ENCODE data around the gene E2F3. TPM values are rescaled to one million over a fixed set of nuclear protein-coding genes. Genes with fewer than 3 reads are reported as not detected.

E2F3 gene
- total and polyA plus RNA-seq, 2 donors (not counting 3 experiments of a cell fraction or from before 2014, with no cell fraction given) = 8.6 to 22.0 TPM

DNA sequence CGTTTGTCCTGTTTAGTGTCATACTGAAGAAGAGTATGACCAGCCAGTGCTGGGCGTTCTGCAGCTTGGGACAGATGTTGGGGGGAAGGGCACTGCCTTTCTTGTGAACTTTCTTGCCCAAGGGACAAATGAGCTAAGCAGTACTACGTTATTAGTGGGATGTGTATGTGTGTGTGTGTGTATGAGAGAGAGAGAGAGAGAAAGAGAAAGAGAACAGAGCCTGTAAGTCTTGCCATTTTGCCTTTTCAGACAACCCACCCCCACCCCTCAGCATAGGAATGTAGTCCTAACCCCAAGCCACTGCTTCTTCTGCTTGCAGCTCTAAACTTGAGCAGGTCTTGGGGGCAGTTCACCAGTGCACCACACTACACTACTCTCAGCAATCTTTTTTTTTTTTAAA lies 45.5 kb downstream of the E2F3 start:
- no peak overlapping the region for H2AFZ ChIP-seq (ENCODE audit: low read depth, low read length)
- CTCF ChIA-PET = interaction anchor here (1.2 kb wide), 1 partner anchor 43 kb away, joined by 4 read pairs; no protein-coding TSS in a partner anchor

More for the DNA sequence above, 45.5 kb downstream of the E2F3 start:
- H3K27me3 ChIP-seq (ENCODE audit: control insufficient read depth in 2 of 2, insufficient read depth in 2 of 2, low read length in 2 of 2) = no peaks in the 10 kb centered on the region
- no peaks in the 10 kb centered on the region for H4K20me1 ChIP-seq (replicated peaks; ENCODE audit: control insufficient read depth, extremely low read depth, insufficient read depth, low read length)
- H3K9me1 ChIP-seq (replicated peaks; ENCODE audit: control insufficient read depth, extremely low read depth, insufficient read depth, low read length) = no peaks in the 10 kb centered on the region
- POLR2A ChIA-PET = no interaction called here
- H3K9ac ChIP-seq (replicated peaks; ENCODE audit: extremely low read depth, insufficient read depth, low read length) = no peak overlapping the region
- H3K4me1 ChIP-seq (ENCODE audit: control insufficient read depth, extremely low read depth, insufficient read depth, low read length) = peaks cover 4% of the 10 kb centered on the region
- TF ChIP-seq, protein P1, sequence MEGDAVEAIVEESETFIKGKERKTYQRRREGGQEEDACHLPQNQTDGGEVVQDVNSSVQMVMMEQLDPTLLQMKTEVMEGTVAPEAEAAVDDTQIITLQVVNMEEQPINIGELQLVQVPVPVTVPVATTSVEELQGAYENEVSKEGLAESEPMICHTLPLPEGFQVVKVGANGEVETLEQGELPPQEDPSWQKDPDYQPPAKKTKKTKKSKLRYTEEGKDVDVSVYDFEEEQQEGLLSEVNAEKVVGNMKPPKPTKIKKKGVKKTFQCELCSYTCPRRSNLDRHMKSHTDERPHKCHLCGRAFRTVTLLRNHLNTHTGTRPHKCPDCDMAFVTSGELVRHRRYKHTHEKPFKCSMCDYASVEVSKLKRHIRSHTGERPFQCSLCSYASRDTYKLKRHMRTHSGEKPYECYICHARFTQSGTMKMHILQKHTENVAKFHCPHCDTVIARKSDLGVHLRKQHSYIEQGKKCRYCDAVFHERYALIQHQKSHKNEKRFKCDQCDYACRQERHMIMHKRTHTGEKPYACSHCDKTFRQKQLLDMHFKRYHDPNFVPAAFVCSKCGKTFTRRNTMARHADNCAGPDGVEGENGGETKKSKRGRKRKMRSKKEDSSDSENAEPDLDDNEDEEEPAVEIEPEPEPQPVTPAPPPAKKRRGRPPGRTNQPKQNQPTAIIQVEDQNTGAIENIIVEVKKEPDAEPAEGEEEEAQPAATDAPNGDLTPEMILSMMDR (IDR thresholded peaks at IDR 0.05; ENCODE audit: extremely low read depth in 1 of 2, insufficient read depth in 1 of 2, low read depth in 1 of 2, low read length in 2 of 2) = no peak
- no peak for TF ChIP-seq GATA2 (IDR thresholded peaks at IDR 0.05; ENCODE audit: insufficient read depth, insufficient read length, low read depth, low read length)
- no peak for TF ChIP-seq POLR2AphosphoS5 (IDR thresholded peaks at IDR 0.05; ENCODE audit: insufficient read depth, low read depth, low read length)
- no peak for TF ChIP-seq JUN (IDR thresholded peaks at IDR 0.05; ENCODE audit: borderline replicate concordance, insufficient read depth, insufficient read length, low read depth)
- no peak for TF ChIP-seq MYC (IDR thresholded peaks at IDR 0.05; ENCODE audit: low read depth, low read length)
- TF ChIP-seq, protein P2, sequence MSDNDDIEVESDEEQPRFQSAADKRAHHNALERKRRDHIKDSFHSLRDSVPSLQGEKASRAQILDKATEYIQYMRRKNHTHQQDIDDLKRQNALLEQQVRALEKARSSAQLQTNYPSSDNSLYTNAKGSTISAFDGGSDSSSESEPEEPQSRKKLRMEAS (IDR thresholded peaks at IDR 0.05; ENCODE audit: insufficient read depth, insufficient read length) = no peak
- TF ChIP-seq POLR2A (IDR thresholded peaks at IDR 0.05; ENCODE audit: low read depth, low read length) = no peak
- no peak for TF ChIP-seq EZH2 (IDR thresholded peaks at IDR 0.05; ENCODE audit: borderline replicate concordance, low read depth, low read length, severe bottlenecking)
- no peak for TF ChIP-seq FOS (IDR thresholded peaks at IDR 0.05; ENCODE audit: borderline replicate concordance, insufficient read depth, low read length)
- no peak for FAIRE-seq
- peaks cover 79% of the 10 kb centered on the region for H3K79me2 ChIP-seq (ENCODE audit: control insufficient read depth, insufficient read depth, low read length)
- intact Hi-C loops (cut with micrococcal nuclease) (no loop called here), dilution Hi-C loops (cut with MboI; ENCODE audit: extremely low pct_ligation_motif_present, low sequenced_read_pairs) (no loop called here)
- BruUV-seq (replicated peaks) = no TSS peak
- no peak overlapping the region for H3K4me2 ChIP-seq (ENCODE audit: insufficient read depth, low read length)
- no peak overlapping the region for H3K27ac ChIP-seq (ENCODE audit: insufficient read depth, low read depth, low read length)
- no peak overlapping the region for H3K4me3 ChIP-seq (replicated peaks in 1 of 3; ENCODE audit: insufficient read depth in 1 of 3, low read depth in 1 of 3, low read length in 3 of 3)
- DNase-seq (ENCODE audit: low read depth, low spot score) = no peak
- H3K9me3 ChIP-seq (replicated peaks; ENCODE audit: control insufficient read depth, insufficient read depth, low read length) = no peaks in the 10 kb centered on the region
- H3K36me3 ChIP-seq (ENCODE audit: control insufficient read depth in 2 of 2, extremely low read depth in 1 of 2, insufficient read depth in 2 of 2, low read length in 2 of 2) = no peaks in the 10 kb centered on the region
